SK-N-SH treated with all-trans-retinoic acid at 6 μM for 48 hours (cell line): ENCODE results near the gene TM4SF5.

Experiments used
- ATAC-seq: fragments of 200-7000 bp; cut with Tn5 transposase; 3 replicates; pipeline ENCODE4 v1.9.1; 2020; ENCODE audit warnings: mild to moderate bottlenecking, moderate library complexity
- ARNTL ChIP-seq: fragments of 450-650 bp; formaldehyde crosslinking; IDR thresholded peaks from 2 replicates; pipeline ENCODE4 v1.5.0; 2020; ENCODE audit warnings: low read depth, mild to moderate bottlenecking, moderate library complexity, borderline replicate concordance
- CSDC2 ChIP-seq: fragments of 250-450 bp; sonication (Bioruptor Pico); IDR thresholded peaks from 2 replicates; pipeline ENCODE4 v1.5.0; 2020; ENCODE audit warnings: mild to moderate bottlenecking, moderate library complexity
- ESRRG ChIP-seq: fragments of 250-450 bp; sonication (Bioruptor Pico); IDR thresholded peaks from 2 replicates; pipeline ENCODE4 v1.6.1; 2021; ENCODE audit warnings: mild to moderate bottlenecking
- GLIS3 ChIP-seq: fragments of 250-450 bp; sonication (Bioruptor Pico); IDR thresholded peaks from 2 replicates; pipeline ENCODE4 v1.5.0; 2020; ENCODE audit warnings: mild to moderate bottlenecking, moderate library complexity
- OSR1 ChIP-seq: fragments of 250-450 bp; sonication (Bioruptor Pico); IDR thresholded peaks from 2 replicates; pipeline ENCODE4 v1.8.0; 2022; ENCODE audit warnings: moderate library complexity, mild to moderate bottlenecking, inconsistent platforms
- PATZ1 ChIP-seq: fragments of 250-450 bp; sonication (Bioruptor Pico); IDR thresholded peaks from 2 replicates; pipeline ENCODE4 v1.8.0; 2020; ENCODE audit warnings: mild to moderate bottlenecking, moderate library complexity, borderline replicate concordance
- PPARA ChIP-seq: fragments of 250-450 bp; sonication (Bioruptor Pico); IDR thresholded peaks from 2 replicates; pipeline ENCODE4 v1.5.0; 2020; ENCODE audit warnings: mild to moderate bottlenecking, borderline replicate concordance
- TCF4 ChIP-seq: fragments of 250-450 bp; sonication (Bioruptor Pico); IDR thresholded peaks from 2 replicates; pipeline ENCODE4 v1.8.0; 2021; ENCODE audit warnings: mild to moderate bottlenecking, moderate library complexity, borderline replicate concordance
- TSHZ2 ChIP-seq: fragments of 250-450 bp; sonication (Bioruptor Pico); IDR thresholded peaks from 2 replicates; pipeline ENCODE4 v1.5.0; 2020; ENCODE audit warnings: mild to moderate bottlenecking, moderate library complexity
- ZC3H10 ChIP-seq: fragments of 250-450 bp; sonication (Bioruptor Pico); IDR thresholded peaks from 2 replicates; pipeline ENCODE4 v1.5.1; 2021; ENCODE audit warnings: mild to moderate bottlenecking, moderate library complexity
- ZFP3 ChIP-seq: fragments of 250-450 bp; sonication (Bioruptor Pico); IDR thresholded peaks from 2 replicates; pipeline ENCODE4 v1.5.0; 2020; ENCODE audit warnings: mild to moderate bottlenecking, moderate library complexity
- ZFP30 ChIP-seq: fragments of 450-650 bp; formaldehyde crosslinking; IDR thresholded peaks from 2 replicates; pipeline ENCODE4 v1.5.0; 2022; ENCODE audit warnings: mild to moderate bottlenecking, moderate library complexity
- ZNF8 ChIP-seq: fragments of 450-650 bp; formaldehyde crosslinking; IDR thresholded peaks from 2 replicates; pipeline ENCODE4 v1.5.0; 2020; ENCODE audit warnings: mild to moderate bottlenecking, moderate library complexity
- TF ChIP-seq, protein P1 (sequence below): fragments of 250-450 bp; sonication (Bioruptor Pico); IDR thresholded peaks from 2 replicates; pipeline ENCODE4 v1.8.0; 2021; ENCODE audit warnings: low read depth, mild to moderate bottlenecking, moderate library complexity, borderline replicate concordance
- TF ChIP-seq, protein P2 (sequence below): fragments of 250-450 bp; sonication (Bioruptor Pico); IDR thresholded peaks from 2 replicates; pipeline ENCODE4 v1.5.1; 2020; ENCODE audit warnings: low read depth, mild to moderate bottlenecking, moderate library complexity

TM4SF5 gene

GRCh38 chr17:4724650-4725049 is 47.0 kb upstream of the TM4SF5 start:
- TF ChIP-seq ZFP3 (no peak), ZFP30 (CRISPR knock-in tag) (no peak), CSDC2 (CRISPR knock-in tag) (no peak), ZNF8 (CRISPR knock-in tag) (no peak), PPARA (CRISPR knock-in tag) (no peak), ARNTL (CRISPR knock-in tag) (no peak), PATZ1 (CRISPR knock-in tag) (no peak), OSR1 (no peak), TCF4 (CRISPR knock-in tag) (no peak), ESRRG (CRISPR knock-in tag) (no peak)
- TF ChIP-seq, protein P1, sequence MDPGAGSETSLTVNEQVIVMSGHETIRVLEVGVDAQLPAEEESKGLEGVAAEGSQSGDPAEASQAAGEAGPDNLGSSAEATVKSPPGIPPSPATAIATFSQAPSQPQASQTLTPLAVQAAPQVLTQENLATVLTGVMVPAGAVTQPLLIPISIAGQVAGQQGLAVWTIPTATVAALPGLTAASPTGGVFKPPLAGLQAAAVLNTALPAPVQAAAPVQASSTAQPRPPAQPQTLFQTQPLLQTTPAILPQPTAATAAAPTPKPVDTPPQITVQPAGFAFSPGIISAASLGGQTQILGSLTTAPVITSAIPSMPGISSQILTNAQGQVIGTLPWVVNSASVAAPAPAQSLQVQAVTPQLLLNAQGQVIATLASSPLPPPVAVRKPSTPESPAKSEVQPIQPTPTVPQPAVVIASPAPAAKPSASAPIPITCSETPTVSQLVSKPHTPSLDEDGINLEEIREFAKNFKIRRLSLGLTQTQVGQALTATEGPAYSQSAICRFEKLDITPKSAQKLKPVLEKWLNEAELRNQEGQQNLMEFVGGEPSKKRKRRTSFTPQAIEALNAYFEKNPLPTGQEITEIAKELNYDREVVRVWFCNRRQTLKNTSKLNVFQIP = no peak
- ATAC-seq = no peak

- TF ChIP-seq ARNTL (CRISPR knock-in tag) (no peak), PATZ1 (CRISPR knock-in tag) (no peak), GLIS3 (CRISPR knock-in tag) (no peak), TSHZ2 (CRISPR knock-in tag) (no peak)
- TF ChIP-seq, protein P2, sequence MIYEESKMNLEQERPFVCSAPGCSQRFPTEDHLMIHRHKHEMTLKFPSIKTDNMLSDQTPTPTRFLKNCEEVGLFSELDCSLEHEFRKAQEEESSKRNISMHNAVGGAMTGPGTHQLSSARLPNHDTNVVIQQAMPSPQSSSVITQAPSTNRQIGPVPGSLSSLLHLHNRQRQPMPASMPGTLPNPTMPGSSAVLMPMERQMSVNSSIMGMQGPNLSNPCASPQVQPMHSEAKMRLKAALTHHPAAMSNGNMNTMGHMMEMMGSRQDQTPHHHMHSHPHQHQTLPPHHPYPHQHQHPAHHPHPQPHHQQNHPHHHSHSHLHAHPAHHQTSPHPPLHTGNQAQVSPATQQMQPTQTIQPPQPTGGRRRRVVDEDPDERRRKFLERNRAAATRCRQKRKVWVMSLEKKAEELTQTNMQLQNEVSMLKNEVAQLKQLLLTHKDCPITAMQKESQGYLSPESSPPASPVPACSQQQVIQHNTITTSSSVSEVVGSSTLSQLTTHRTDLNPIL (CRISPR knock-in tag) = no peak
- no peak for ATAC-seq
Measured at GRCh38 chr17:4725646-4726310, 45.9 kb upstream of the TM4SF5 start.

- TF ChIP-seq ARNTL (CRISPR knock-in tag) (no peak), ZC3H10 (CRISPR knock-in tag) (no peak), CSDC2 (CRISPR knock-in tag) (no peak), ESRRG (CRISPR knock-in tag) (no peak), OSR1 (no peak)
- TF ChIP-seq, protein P1 = no peak
- TF ChIP-seq, all 23 proteins: peak for 0
- no peak for ATAC-seq
Measured at GRCh38 chr17:4728124-4728523, 43.6 kb upstream of the TM4SF5 start.
